Muscle layer of colon (tissue), 2 donors: Measurements from ENCODE around the gene PDIA5.

Experiments
- H3K27ac ChIP-seq: one replicate; pipeline ENCODE4 v1.7.0; 2013; ENCODE audit warnings: low read depth, mild to moderate bottlenecking, low read length, moderate library complexity
- H3K27me3 ChIP-seq, 2 donors: one replicate each; pipeline ENCODE4 v1.7.0; 2013; ENCODE audit warnings: low read length in 2 of 2, mild to moderate bottlenecking in 2 of 2; ENCODE audit not compliant: insufficient read depth in 2 of 2, control insufficient read depth in 1 of 2
- H3K36me3 ChIP-seq: one replicate; pipeline ENCODE4 v1.7.0; 2013; ENCODE audit warnings: mild to moderate bottlenecking, low read length; ENCODE audit not compliant: insufficient read depth
- H3K4me1 ChIP-seq: one replicate; pipeline ENCODE4 v1.7.0; 2013; ENCODE audit warnings: mild to moderate bottlenecking, low read length; ENCODE audit not compliant: insufficient read depth
- H3K4me3 ChIP-seq, 2 donors: one replicate each; pipeline ENCODE4 v1.7.0; 2013; ENCODE audit warnings: low read length in 2 of 2, low read depth in 1 of 2, mild to moderate bottlenecking in 1 of 2, moderate library complexity in 1 of 2
- H3K9ac ChIP-seq: one replicate; pipeline ENCODE4 v1.7.0; 2013; ENCODE audit warnings: low read length
- H3K9me3 ChIP-seq: one replicate; pipeline ENCODE4 v1.7.0; 2013; ENCODE audit warnings: mild to moderate bottlenecking, low read length
- donor health status: abdominal sarcoma.
- donor health status: Adenocarcinoma of cecum.

The PDIA5 gene

DNA sequence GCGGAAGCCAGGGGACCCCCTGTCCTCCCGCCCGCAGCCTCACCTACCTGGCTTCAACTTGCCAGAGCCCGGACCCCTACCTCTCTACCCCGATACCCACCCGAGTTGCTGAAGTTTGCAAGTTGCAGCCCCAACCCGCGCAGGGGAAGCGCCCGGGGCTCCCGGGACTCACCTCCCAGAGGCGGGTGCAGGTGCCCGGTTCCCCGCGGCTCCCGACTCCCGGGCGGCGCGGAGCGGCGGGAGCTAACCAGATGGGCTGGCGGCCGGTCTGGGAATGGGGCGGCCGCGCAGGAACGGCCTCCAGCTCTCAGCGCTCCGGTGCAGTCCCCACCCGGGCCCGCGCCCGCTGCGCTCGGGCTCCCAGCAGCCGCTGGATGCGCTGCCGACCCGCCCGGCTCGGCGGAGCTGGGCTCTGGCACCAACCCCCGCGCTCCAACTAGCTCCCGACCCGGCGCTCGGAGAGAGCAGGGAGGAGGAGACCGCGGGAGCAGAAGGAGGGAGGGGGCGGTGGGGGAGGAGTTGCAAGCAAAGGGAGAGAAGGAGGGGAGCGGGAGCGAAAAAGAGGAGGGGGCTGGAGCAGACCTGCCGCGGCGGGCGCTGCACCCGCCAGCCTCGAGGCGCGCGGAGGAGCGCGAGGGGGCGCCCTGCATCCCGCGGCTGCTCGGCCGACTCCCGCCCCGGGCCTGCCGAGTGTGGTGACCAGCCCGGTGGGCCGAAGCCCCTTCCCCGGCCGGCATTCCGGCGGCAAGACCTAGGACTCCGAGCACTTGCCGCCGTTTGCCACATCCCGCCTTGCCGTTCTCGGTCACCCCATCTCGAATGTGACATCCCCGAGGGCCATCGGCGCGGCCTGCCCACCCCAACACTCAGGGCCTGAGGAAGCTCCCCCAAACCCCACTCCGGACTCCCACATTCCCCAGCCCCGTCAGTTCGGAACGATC lies 39.3 kb upstream of the PDIA5 start, which contains the start of gene SEMA5B:
Gene SEMA5B, minus strand, starts transcription at position 472 of the 941 bp plus-strand sequence. CDS start 66,500 bp downstream, outside the sequence.
- H3K9me3 ChIP-seq: no peaks in the 10 kb centered on the region
- H3K36me3 ChIP-seq: no peaks in the 10 kb centered on the region
- H3K4me3 ChIP-seq: peak within 1 kb of the TSS; percentile 63 to 70
- no peak within 1 kb of the TSS for H3K27ac ChIP-seq
- peak within 1 kb of the TSS; percentile 65 for H3K9ac ChIP-seq
- H3K4me1 ChIP-seq: peaks cover 15% of the 10 kb centered on the region
- peaks cover 27 to 48% of the 10 kb centered on the region in 2 donors for H3K27me3 ChIP-seq

DNA sequence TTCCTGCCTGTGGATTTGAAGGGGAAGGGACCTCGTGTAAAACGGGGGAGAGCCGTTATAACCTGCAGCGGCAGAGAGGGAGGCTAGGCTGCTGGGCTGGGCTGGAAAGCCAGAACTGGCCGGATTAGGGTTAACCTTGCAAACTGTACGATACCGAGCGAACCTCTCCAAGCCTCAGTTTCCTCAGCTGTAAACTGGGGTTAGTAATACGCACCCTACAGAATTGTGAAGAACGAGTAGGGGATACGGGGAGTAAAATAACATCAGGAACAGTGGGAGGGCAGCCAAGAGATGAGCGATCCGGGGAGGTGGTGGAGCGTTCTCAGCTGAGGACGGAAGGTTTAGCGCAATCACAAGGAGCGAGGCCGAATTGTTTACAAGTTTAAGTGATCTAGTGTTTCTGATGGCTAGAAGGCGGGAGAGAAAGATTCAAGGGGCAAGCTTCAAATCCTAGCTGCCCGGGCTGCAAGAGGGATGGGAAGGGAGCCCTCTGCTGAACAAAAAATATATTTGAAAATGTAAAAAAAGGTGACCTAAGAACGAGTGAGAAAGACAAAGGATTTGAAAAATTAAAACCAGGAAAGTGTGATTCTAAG lies 38.5 kb upstream of the PDIA5 start:
- no peak overlapping the region for H3K27ac ChIP-seq
- peak overlapping the region; percentile 65 for H3K9ac ChIP-seq
- H3K27me3 ChIP-seq: peaks cover 27 to 53% of the 10 kb centered on the region in 2 donors
- H3K4me1 ChIP-seq: peaks cover 15% of the 10 kb centered on the region
- H3K9me3 ChIP-seq: no peaks in the 10 kb centered on the region
- H3K36me3 ChIP-seq: no peaks in the 10 kb centered on the region
- peak overlapping the region; percentile 63 to 70 for H3K4me3 ChIP-seq

GRCh38 chr3:123031051-123031450 lies 35.8 kb upstream of the PDIA5 start:
- Histone ChIP-seq H3K36me3 (no peaks in the 10 kb centered on the region), H3K4me1 (peaks cover 15% of the 10 kb centered on the region), H3K9ac (no peak overlapping the region), H3K9me3 (no peaks in the 10 kb centered on the region), H3K27me3 (peaks cover 21 to 62% of the 10 kb centered on the region in 2 donors), H3K27ac (no peak overlapping the region), H3K4me3 (no peak overlapping the region)

DNA sequence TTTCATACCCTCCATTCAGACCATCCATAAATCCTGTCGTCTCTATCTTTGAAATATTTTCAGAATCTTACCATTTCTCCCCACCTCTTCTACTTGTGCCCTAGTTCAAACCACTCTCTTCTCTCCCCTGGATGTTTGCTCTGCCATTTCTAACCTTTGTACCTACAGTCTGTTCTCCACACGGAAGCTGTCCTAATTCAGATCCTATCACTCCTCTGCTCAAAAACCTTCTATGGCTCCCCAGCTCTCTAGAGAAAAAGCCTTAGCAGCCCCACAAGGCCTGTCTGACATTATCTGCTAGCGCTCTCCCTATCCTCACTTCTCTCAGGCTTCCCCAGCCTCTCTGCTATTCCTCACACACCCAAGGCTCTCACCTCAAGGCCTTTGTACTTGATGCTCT lies 34.8 kb upstream of the PDIA5 start:
- Histone ChIP-seq H3K27me3 (peaks cover 21 to 55% of the 10 kb centered on the region in 2 donors), H3K27ac (no peak overlapping the region), H3K9me3 (no peaks in the 10 kb centered on the region), H3K9ac (no peak overlapping the region), H3K4me3 (no peak overlapping the region), H3K4me1 (peaks cover 12% of the 10 kb centered on the region), H3K36me3 (no peaks in the 10 kb centered on the region)

DNA sequence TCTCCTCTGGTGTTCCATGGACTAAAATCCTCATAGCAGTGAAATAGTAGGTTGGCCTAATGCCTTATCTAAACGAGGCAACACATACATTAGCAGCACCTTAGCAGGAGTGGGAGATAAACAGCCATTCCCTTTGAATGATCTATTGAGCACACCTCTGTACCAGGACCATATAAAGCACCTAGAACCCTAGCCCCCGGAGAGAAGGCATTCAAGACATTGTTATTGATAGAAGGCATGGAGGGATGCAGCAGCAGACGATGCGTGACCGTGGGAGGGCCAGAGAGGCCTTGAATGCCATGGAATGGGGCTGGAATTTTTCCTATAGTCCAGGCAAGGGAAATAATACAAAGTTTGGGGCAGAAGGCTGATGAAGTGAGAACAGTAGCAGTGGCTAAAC lies 32.7 kb upstream of the PDIA5 start:
- Histone ChIP-seq H3K36me3 (no peaks in the 10 kb centered on the region), H3K4me1 (no peaks in the 10 kb centered on the region), H3K9ac (no peak overlapping the region), H3K9me3 (no peaks in the 10 kb centered on the region), H3K27ac (no peak overlapping the region), H3K4me3 (no peak overlapping the region), H3K27me3 (peaks cover 15 to 39% of the 10 kb centered on the region in 2 donors)

DNA sequence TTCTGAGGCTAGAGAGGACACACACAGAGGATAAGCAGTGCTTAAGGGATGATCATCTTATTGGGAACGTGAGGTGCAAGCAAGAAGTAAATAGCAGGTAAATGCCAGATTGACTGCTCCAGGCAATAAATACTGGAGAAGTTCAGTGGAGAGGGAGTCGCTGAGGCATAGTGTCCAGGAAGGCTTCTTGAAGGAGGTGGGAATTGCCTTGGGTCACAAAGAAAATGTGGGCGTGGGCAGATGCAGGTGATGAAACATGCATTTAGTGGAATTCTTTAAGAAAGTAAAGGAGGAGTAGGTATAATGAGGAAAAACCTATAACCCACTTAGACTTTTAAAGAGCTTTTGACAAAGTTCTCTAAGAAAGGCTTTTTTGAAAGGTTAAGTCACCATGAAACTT lies 31.8 kb upstream of the PDIA5 start:
- no peaks in the 10 kb centered on the region for H3K9me3 ChIP-seq
- peaks cover 10 to 30% of the 10 kb centered on the region in 2 donors for H3K27me3 ChIP-seq
- no peak overlapping the region for H3K27ac ChIP-seq
- H3K36me3 ChIP-seq: no peaks in the 10 kb centered on the region
- H3K4me1 ChIP-seq: no peaks in the 10 kb centered on the region
- H3K9ac ChIP-seq: no peak overlapping the region
- no peak overlapping the region for H3K4me3 ChIP-seq

- no peak overlapping the region for H3K27ac ChIP-seq
- H3K9ac ChIP-seq: no peak overlapping the region
- H3K9me3 ChIP-seq: no peaks in the 10 kb centered on the region
- H3K4me1 ChIP-seq: no peaks in the 10 kb centered on the region
- peaks cover 7 to 15% of the 10 kb centered on the region in 2 donors for H3K27me3 ChIP-seq
- H3K36me3 ChIP-seq: no peaks in the 10 kb centered on the region
- no peak overlapping the region for H3K4me3 ChIP-seq
These were observed 30.3 kb upstream of the PDIA5 start for GRCh38 chr3:123036352-123037014.

DNA sequence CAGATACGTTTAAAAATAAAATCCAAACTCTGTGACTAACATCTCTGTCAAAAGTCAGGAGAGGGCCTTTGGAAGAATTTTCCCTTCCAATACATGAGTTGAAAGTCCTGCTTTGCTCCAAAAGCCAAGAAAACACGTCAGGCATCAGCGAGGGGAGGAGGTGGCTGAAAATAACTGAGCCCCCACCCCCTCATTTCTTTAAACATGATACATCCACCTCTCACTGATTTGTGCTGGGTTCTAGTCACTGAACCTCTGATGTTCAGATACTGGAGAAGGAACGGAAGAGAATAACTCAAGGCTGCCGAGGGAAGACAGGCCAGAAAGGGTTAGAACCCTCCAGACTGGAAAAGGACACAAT lies 29.8 kb upstream of the PDIA5 start:
- Histone ChIP-seq H3K9ac (no peak overlapping the region), H3K36me3 (no peaks in the 10 kb centered on the region), H3K9me3 (no peaks in the 10 kb centered on the region), H3K27me3 (peaks cover 5 to 14% of the 10 kb centered on the region in 2 donors), H3K27ac (no peak overlapping the region), H3K4me1 (no peaks in the 10 kb centered on the region), H3K4me3 (no peak overlapping the region)

- Histone ChIP-seq H3K9me3 (no peaks in the 10 kb centered on the region), H3K4me1 (no peaks in the 10 kb centered on the region), H3K27me3 (peaks cover 0 to 8% of the 10 kb centered on the region in 2 donors), H3K4me3 (no peak overlapping the region), H3K36me3 (no peaks in the 10 kb centered on the region), H3K27ac (no peak overlapping the region), H3K9ac (no peak overlapping the region)
These were observed 28.1 kb upstream of the PDIA5 start for GRCh38 chr3:123038751-123039150.

- Histone ChIP-seq H3K36me3 (no peaks in the 10 kb centered on the region), H3K4me3 (no peak overlapping the region), H3K9ac (no peak overlapping the region), H3K9me3 (no peaks in the 10 kb centered on the region), H3K27me3 (peaks cover 0 to 7% of the 10 kb centered on the region in 2 donors), H3K4me1 (no peaks in the 10 kb centered on the region), H3K27ac (no peak overlapping the region)
These were observed 27.6 kb upstream of the PDIA5 start for GRCh38 chr3:123039178-123039577.

DNA sequence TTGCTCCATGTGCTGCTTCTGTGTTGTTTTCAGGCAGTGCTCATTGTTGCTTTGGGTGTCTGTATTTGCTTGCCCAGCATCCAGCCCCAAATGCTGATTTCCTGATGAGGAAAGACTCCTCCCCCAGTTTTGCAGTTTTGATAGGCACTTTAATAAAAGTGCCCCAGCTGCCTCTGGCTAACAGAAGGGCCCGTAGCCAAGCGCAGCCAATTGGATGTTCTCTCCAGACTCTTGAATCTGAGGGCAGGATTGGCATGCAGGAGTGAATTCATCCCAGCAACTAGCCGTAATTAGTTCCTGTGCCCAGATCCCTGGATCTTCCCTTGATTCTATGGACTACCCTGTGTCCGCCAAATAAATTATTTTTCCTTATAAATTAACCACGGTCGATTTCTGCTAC lies 24.4 kb upstream of the PDIA5 start:
- no peak overlapping the region for H3K27ac ChIP-seq
- H3K36me3 ChIP-seq: no peaks in the 10 kb centered on the region
- no peaks in the 10 kb centered on the region for H3K4me1 ChIP-seq
- no peaks in the 10 kb centered on the region for H3K9me3 ChIP-seq
- no peak overlapping the region for H3K4me3 ChIP-seq
- H3K9ac ChIP-seq: no peak overlapping the region
- no peaks in the 10 kb centered on the region for H3K27me3 ChIP-seq
